Right hindlimb (tissue), 1 donor: Measurements from ENCODE around the gene MARK3.
A peak's percentile ranks its signal among the peaks of the same experiment; 100 is the strongest.

ENCODE experiments used
- DNase-seq: peaks from one replicate; pipeline ENCODE4 v3.0.0-alpha.2; 2018

Gene MARK3

DNA sequence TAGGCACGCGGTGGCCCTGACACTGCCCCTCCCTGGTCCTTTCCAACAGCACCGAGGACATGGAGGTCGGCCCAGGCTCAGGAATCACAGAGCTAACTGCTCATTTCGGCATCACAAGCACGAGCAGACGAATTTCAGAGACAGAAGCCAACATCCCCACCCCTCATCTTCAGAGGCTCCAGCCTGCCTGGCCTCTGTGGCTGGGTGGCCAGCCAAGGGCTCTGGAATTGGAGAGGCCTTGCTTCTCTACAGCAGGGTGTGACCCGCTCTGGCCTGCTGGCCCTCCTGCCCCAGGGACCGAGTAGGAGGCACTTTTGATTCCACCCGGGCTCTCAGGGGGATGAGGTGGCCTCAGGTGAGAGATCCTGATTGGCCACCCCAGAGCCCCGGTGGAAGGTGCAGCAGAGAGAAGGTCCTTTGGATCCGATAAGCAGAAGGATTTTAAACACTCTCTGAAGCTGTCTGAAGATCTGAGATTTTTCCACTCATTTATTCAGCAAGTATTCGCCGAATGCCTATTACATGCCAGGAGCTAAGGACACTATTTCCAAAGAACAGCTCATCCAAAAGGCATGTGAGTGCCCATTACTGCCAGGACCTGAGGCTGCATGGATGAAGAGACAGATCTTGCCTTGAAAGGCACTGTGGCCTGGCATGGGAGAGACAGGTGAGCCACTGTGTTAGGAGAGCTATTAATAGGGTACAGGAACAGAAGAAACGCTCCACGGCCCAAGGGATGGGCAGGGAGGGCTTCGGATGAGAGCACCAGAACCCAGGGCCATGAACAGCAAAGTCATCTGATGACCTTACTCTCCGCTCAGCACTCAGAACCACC is 167.0 kb downstream of the MARK3 start:
- DNase-seq = peak; percentile 85

DNA sequence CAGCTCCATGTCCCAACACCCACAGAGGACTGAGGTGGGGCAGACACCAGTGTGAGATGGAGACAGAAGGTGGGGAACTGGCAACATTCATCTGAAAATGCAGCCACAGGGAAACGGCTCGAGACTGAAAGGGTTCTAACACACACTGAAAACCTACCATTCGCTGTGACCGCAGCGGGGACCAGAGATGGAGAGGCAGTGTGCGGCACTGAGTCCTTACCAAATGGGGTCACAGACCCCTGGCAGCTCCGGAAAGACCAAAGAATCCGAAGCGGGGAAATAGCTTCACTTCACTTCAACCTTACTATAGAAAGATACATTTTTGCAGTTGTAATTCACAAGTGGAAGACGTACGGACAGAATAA is 167.6 kb downstream of the MARK3 start:
- no peak for DNase-seq
